ENCODE measurements around the gene DLGAP1.

The DLGAP1 gene

DNA sequence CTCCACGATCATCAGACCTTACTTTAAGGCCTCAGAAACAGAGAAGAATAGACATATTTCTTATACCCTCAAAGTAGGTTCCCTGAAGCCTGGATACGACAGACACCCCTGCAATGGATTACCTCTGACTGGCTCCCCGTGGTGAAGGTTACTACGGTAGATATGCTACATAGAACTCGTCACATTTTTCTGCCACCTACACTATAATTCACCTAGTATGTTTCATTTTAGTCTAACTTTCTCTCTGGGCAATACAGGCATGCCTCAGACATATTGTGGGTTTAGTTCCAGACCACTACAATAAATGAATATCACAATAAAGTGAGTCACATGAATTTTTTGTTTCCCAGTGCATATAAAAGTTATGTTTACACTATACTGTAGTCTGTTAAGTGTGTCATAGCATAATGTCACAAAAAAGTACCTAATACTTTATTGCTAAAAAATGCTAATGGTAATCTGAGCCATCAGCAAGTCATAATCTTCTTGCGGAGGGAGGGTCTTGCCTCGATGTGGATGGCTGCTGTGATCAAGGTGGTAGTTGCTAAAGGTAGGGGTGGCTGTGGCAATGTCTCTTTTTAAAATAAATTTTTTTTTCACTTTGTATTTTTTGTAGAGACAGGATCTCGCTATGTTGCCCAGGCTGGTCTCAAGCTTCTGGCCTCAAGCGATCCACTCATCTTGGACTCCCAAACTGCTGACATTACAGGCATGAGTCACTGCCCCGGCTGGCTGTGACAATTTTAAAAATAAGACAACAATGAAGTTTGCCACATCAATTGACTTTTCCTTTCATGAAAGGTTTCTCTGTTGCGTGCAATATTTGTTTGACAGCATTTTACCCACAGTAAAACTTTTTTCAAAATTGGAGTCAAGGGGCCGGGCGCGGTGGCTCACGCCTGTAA is 940.5 kb downstream of the DLGAP1 start (continued):
- TF ChIP-seq, protein P1, sequence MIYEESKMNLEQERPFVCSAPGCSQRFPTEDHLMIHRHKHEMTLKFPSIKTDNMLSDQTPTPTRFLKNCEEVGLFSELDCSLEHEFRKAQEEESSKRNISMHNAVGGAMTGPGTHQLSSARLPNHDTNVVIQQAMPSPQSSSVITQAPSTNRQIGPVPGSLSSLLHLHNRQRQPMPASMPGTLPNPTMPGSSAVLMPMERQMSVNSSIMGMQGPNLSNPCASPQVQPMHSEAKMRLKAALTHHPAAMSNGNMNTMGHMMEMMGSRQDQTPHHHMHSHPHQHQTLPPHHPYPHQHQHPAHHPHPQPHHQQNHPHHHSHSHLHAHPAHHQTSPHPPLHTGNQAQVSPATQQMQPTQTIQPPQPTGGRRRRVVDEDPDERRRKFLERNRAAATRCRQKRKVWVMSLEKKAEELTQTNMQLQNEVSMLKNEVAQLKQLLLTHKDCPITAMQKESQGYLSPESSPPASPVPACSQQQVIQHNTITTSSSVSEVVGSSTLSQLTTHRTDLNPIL (CRISPR knock-in tag; IDR thresholded peaks at IDR 0.05; ENCODE audit: low read depth), result no peak

GRCh38 chr18:3513481-3513880 is 941.6 kb downstream of the DLGAP1 start:
- no peak for ATAC-seq
- TF ChIP-seq ZC3H10 (CRISPR knock-in tag; IDR thresholded peaks at IDR 0.05) (no peak), SNAI2 (CRISPR knock-in tag; IDR thresholded peaks at IDR 0.05) (no peak), PPARA (CRISPR knock-in tag; IDR thresholded peaks at IDR 0.05; ENCODE audit: borderline replicate concordance) (no peak), TCF4 (CRISPR knock-in tag; IDR thresholded peaks at IDR 0.05; ENCODE audit: borderline replicate concordance) (no peak), ZNF70 (CRISPR knock-in tag; IDR thresholded peaks at IDR 0.05) (no peak), RARB (CRISPR knock-in tag; IDR thresholded peaks at IDR 0.05) (no peak), ZNF565 (CRISPR knock-in tag; conservative IDR thresholded peaks at IDR 0.05; ENCODE audit: low read depth) (no peak), ZFP30 (CRISPR knock-in tag; IDR thresholded peaks at IDR 0.05) (no peak), ZFP3 (CRISPR knock-in tag; IDR thresholded peaks at IDR 0.05) (no peak), GLIS3 (CRISPR knock-in tag; IDR thresholded peaks at IDR 0.05) (no peak), TOX (CRISPR knock-in tag; IDR thresholded peaks at IDR 0.05; ENCODE audit: borderline replicate concordance) (no peak), OSR1 (CRISPR knock-in tag; IDR thresholded peaks at IDR 0.05) (no peak), BACH2 (CRISPR knock-in tag; IDR thresholded peaks at IDR 0.05; ENCODE audit: borderline replicate concordance) (no peak), ZNF8 (CRISPR knock-in tag; IDR thresholded peaks at IDR 0.05) (no peak), POU6F1 (CRISPR knock-in tag; IDR thresholded peaks at IDR 0.05; ENCODE audit: borderline replicate concordance, low read depth) (no peak), ESRRG (CRISPR knock-in tag; IDR thresholded peaks at IDR 0.05) (no peak), ARNTL (CRISPR knock-in tag; IDR thresholded peaks at IDR 0.05; ENCODE audit: borderline replicate concordance, low read depth) (no peak), CSDC2 (CRISPR knock-in tag; IDR thresholded peaks at IDR 0.05) (no peak)
- TF ChIP-seq, protein P2, sequence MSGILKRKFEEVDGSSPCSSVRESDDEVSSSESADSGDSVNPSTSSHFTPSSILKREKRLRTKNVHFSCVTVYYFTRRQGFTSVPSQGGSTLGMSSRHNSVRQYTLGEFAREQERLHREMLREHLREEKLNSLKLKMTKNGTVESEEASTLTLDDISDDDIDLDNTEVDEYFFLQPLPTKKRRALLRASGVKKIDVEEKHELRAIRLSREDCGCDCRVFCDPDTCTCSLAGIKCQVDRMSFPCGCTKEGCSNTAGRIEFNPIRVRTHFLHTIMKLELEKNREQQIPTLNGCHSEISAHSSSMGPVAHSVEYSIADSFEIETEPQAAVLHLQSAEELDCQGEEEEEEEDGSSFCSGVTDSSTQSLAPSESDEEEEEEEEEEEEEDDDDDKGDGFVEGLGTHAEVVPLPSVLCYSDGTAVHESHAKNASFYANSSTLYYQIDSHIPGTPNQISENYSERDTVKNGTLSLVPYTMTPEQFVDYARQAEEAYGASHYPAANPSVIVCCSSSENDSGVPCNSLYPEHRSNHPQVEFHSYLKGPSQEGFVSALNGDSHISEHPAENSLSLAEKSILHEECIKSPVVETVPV (CRISPR knock-in tag; IDR thresholded peaks at IDR 0.05), result no peak
- TF ChIP-seq, protein P1 (CRISPR knock-in tag; IDR thresholded peaks at IDR 0.05; ENCODE audit: low read depth), result no peak

DNA sequence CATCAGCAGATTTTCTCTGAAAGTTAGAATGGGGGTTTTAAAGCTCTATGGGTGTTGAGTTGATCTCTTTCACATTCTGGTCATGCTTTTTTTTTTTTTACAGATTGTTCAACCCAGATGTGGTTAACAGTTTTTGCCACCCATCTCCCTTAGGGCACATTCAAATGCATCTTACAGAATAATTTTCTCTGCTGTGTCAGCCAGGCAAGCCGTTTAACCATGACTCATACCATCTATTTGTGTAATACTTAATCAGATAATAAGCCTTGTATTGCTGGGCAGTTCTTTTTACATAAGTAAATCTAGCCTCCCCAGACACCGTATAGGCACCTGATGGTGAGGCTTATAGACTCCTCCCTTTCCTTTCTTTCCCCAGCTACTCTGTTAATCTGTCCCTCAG is 943.1 kb downstream of the DLGAP1 start:
- TF ChIP-seq ISL1 (CRISPR knock-in tag; IDR thresholded peaks at IDR 0.05) (peak; percentile 41; the same call in 1 of the 2 replicates), RARB (CRISPR knock-in tag; IDR thresholded peaks at IDR 0.05) (no peak), ZNF70 (CRISPR knock-in tag; IDR thresholded peaks at IDR 0.05) (peak; percentile 64; the same call in 1 of the 2 replicates)
- peak; percentile 85 for ATAC-seq

GRCh38 chr18:3510896-3511295 is 944.2 kb downstream of the DLGAP1 start:
- no peak for ATAC-seq
- TF ChIP-seq, protein P3, sequence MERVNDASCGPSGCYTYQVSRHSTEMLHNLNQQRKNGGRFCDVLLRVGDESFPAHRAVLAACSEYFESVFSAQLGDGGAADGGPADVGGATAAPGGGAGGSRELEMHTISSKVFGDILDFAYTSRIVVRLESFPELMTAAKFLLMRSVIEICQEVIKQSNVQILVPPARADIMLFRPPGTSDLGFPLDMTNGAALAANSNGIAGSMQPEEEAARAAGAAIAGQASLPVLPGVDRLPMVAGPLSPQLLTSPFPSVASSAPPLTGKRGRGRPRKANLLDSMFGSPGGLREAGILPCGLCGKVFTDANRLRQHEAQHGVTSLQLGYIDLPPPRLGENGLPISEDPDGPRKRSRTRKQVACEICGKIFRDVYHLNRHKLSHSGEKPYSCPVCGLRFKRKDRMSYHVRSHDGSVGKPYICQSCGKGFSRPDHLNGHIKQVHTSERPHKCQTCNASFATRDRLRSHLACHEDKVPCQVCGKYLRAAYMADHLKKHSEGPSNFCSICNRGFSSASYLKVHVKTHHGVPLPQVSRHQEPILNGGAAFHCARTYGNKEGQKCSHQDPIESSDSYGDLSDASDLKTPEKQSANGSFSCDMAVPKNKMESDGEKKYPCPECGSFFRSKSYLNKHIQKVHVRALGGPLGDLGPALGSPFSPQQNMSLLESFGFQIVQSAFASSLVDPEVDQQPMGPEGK (CRISPR knock-in tag; IDR thresholded peaks at IDR 0.05; ENCODE audit: borderline replicate concordance), result no peak
- TF ChIP-seq ZFP3 (CRISPR knock-in tag; IDR thresholded peaks at IDR 0.05) (no peak), GLIS3 (CRISPR knock-in tag; IDR thresholded peaks at IDR 0.05) (no peak), TCF4 (CRISPR knock-in tag; IDR thresholded peaks at IDR 0.05; ENCODE audit: borderline replicate concordance) (no peak), TOX (CRISPR knock-in tag; IDR thresholded peaks at IDR 0.05; ENCODE audit: borderline replicate concordance) (no peak), PPARA (CRISPR knock-in tag; IDR thresholded peaks at IDR 0.05; ENCODE audit: borderline replicate concordance) (no peak), OSR1 (CRISPR knock-in tag; IDR thresholded peaks at IDR 0.05) (no peak), BACH2 (CRISPR knock-in tag; IDR thresholded peaks at IDR 0.05; ENCODE audit: borderline replicate concordance) (no peak), POU6F1 (CRISPR knock-in tag; IDR thresholded peaks at IDR 0.05; ENCODE audit: borderline replicate concordance, low read depth) (no peak), ZNF565 (CRISPR knock-in tag; conservative IDR thresholded peaks at IDR 0.05; ENCODE audit: low read depth) (no peak)
- TF ChIP-seq, protein P1 (CRISPR knock-in tag; IDR thresholded peaks at IDR 0.05; ENCODE audit: low read depth), result no peak

Data from SK-N-SH treated with all-trans-retinoic acid at 6 μM for 48 hours (cell line).